Right lobe of liver (tissue), 6 donors: Measurements from ENCODE around the gene FNDC3B. TPM values are rescaled to one million over a fixed set of nuclear protein-coding genes. Genes with fewer than 3 reads are reported as not detected.

Experiments
- ATAC-seq, 4 donors: fragments of 200-7000 bp; cut with Tn5 transposase; one replicate each; pipeline ENCODE4 v1.9.1; 2020; ENCODE audit warnings: mild to moderate bottlenecking in 4 of 4, moderate library complexity in 4 of 4
- DNase-seq, 3 donors: peaks; one replicate each; pipeline ENCODE4 v3.0.0-alpha.2; 2020
- H3K27ac ChIP-seq, 3 donors: fragments of 200-600 bp; one replicate each; pipeline ENCODE4 v1.8.0; 2022
- H3K27me3 ChIP-seq, 2 donors: fragments of 200-600 bp; one replicate each; pipeline ENCODE4 v1.8.0; 2022
- H3K36me3 ChIP-seq, 4 donors: fragments of 200-600 bp; sonication (generic) in 1 of 4; one replicate each; pipeline versions ENCODE4 v1.5.1 to v1.8.0; 2017 to 2022; ENCODE audit warnings: control low read depth in 1 of 4
- H3K4me1 ChIP-seq, 4 donors: fragments of 200-600 bp; sonication (generic) in 1 of 4; one replicate each; pipeline versions ENCODE4 v1.5.1 to v1.8.0; 2017 to 2022; ENCODE audit warnings: control low read depth in 1 of 4
- H3K4me3 ChIP-seq, 3 donors: fragments of 200-600 bp; one replicate each; pipeline ENCODE4 v1.8.0; 2022
- H3K9me3 ChIP-seq, 4 donors: fragments of 200-600 bp; sonication (generic) in 1 of 4; one replicate each; pipeline versions ENCODE4 v1.5.1 to v1.8.0; 2017 to 2022; ENCODE audit warnings: control low read depth in 1 of 4
- POLR2A ChIP-seq: fragments of 450-650 bp; IDR thresholded peaks from one replicate; pipeline ENCODE4 v1.6.1; 2017; ENCODE audit warnings: antibody characterized with exemption, mild to moderate bottlenecking
- WGBS: methylation state at CpG from one replicate; pipeline ENCODE4 v1.1.6; 2018; ENCODE audit warnings: low coverage, low lambda C conversion rate; ENCODE audit not compliant: insufficient coverage; ENCODE audit errors: missing lambda C conversion rate; 5-methylcytosine and 5-hydroxymethylcytosine counted together
- intact Hi-C, 2 donors: fragments of 100-400 bp; cut with DNase I; formaldehyde crosslinking; loops; one replicate each; pipeline versions ENCODE4 v1.11.2 to v1.14.1; 2022
- total RNA-seq, 6 experiments: library from RNA; depleted of rRNA in 2 of 6; stranded (reverse); fragments of >200 nt in 2 of 6; fragmentation: NEBNext Ultra II Directional in 3 of 6; extraction: Animal tissue kit (Norgen Biotek cat#: 25700) in 3 of 6; gene quantifications; one replicate each; pipeline versions ENCODE4 v1.1.0 to v1.2.4, GENCODE V29; 2016 to 2023
- TF ChIP-seq, protein P1 (sequence below), 4 donors: fragments of 200-600 bp in 3 of 4; fragments of 450-650 bp in 1 of 4; IDR thresholded peaks; one replicate each; pipeline versions ENCODE4 v1.5.1 to v1.8.0; 2016 to 2022; ENCODE audit warnings: antibody characterized with exemption in 4 of 4, mild to moderate bottlenecking in 2 of 4
- donor health status: DM: no; HTN: yes; CAD: no.
- donor health status: DM: no; HTN: no; CAD: no.
- donor health status: DM: no; HTN: no; CAD: no.
- donor health status: DM: no; HTN: yes; CAD: no.
- donor health status: DM: no; HTN: yes; CAD: no.

FNDC3B gene
- total RNA-seq, 6 experiments from 2014 or later = 40.2 to 184 (median 63.5) TPM

DNA sequence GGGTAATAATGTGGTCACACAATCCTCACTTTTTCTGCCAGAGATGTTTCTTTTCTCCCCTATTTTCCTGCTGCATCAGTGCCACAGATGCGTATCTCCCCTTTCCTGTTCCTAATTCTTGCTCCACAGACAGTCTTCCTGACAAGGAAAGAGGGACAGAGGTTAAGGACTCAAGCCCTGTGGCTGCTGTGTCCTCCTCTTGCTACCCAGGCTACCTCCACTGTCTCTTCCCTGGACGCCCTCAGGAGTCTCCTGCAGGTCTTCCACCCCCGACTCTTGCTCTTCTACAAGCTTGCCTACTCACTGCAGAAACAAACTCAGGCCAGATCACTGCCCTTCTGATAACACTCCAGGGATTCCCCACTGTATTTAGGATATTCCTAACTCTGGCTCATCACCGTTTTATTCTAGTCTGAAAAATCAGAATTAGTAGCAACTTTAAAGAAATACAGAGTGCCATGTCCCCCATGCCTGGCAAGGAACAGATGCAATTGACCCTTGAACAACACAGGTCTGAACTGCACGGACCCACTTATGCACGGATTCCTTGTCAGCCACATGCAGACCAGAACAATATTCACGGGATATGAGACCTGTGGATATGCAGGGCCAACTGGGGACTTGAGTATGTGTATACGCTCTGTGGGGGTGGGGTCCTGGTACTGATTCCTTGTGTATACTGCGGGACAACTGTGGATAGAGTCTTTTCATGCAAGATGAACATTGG, 257.0 kb downstream of the FNDC3B start:
- peak in 3 of 4 donors; percentile 6 to 37 (median 17) for ATAC-seq
- DNase-seq = no peak
- intact Hi-C loops = no loop called here
- no peak for TF ChIP-seq POLR2A
- TF ChIP-seq, protein P1, sequence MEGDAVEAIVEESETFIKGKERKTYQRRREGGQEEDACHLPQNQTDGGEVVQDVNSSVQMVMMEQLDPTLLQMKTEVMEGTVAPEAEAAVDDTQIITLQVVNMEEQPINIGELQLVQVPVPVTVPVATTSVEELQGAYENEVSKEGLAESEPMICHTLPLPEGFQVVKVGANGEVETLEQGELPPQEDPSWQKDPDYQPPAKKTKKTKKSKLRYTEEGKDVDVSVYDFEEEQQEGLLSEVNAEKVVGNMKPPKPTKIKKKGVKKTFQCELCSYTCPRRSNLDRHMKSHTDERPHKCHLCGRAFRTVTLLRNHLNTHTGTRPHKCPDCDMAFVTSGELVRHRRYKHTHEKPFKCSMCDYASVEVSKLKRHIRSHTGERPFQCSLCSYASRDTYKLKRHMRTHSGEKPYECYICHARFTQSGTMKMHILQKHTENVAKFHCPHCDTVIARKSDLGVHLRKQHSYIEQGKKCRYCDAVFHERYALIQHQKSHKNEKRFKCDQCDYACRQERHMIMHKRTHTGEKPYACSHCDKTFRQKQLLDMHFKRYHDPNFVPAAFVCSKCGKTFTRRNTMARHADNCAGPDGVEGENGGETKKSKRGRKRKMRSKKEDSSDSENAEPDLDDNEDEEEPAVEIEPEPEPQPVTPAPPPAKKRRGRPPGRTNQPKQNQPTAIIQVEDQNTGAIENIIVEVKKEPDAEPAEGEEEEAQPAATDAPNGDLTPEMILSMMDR (IDR thresholded peaks at IDR 0.05) = no peak
- H3K27ac ChIP-seq = no peak overlapping the region
- H3K36me3 ChIP-seq = peaks cover 0 to 62% (median 20%) of the 10 kb centered on the region in 4 donors
- H3K27me3 ChIP-seq = no peaks in the 10 kb centered on the region
- H3K4me1 ChIP-seq = no peaks in the 10 kb centered on the region
- WGBS = 79% methylated on average over 7 of the region's 9 CpGs
- no peaks in the 10 kb centered on the region for H3K9me3 ChIP-seq
- no peak overlapping the region for H3K4me3 ChIP-seq

GRCh38 chr3:172296975-172297332, 257.6 kb downstream of the FNDC3B start:
- intact Hi-C loops = no loop called here
- TF ChIP-seq POLR2A = no peak
- no peaks in the 10 kb centered on the region for H3K9me3 ChIP-seq
- no peak for DNase-seq
- no peak overlapping the region for H3K4me3 ChIP-seq
- H3K27ac ChIP-seq = no peak overlapping the region
- ATAC-seq = no peak
- H3K27me3 ChIP-seq = no peaks in the 10 kb centered on the region
- WGBS = 100% methylated on average over 2 of the region's 2 CpGs
- no peaks in the 10 kb centered on the region for H3K4me1 ChIP-seq
- peaks cover 0 to 64% (median 20%) of the 10 kb centered on the region in 4 donors for H3K36me3 ChIP-seq

DNA sequence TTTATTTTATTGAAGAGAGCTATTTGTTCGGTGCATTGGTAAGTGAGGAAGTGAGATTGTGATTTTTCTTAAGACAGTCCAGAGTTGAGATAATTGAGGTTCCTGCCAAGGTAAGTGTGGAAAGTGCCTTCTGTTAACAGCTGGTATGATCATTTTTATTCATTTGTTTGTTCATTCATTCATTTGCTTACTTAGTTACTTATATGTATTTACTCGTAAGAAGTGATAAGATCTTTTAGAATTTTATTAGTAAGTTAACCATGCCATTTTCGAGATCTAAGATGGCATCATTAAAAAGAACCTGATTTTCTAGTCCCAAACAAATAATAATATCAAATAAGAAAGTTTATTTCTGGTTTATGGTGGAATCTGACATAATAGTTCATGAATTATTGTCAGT, 258.9 kb downstream of the FNDC3B start:
- intact Hi-C loops = no loop called here
- 89% methylated on average over 3 of the region's 3 CpGs for WGBS

GRCh38 chr3:172300187-172300586, 260.8 kb downstream of the FNDC3B start:
- H3K27me3 ChIP-seq = no peaks in the 10 kb centered on the region
- peaks cover 0 to 4% (median 0%) of the 10 kb centered on the region in 4 donors for H3K4me1 ChIP-seq
- no peaks in the 10 kb centered on the region for H3K9me3 ChIP-seq
- H3K4me3 ChIP-seq = no peak overlapping the region
- no peak overlapping the region for H3K27ac ChIP-seq
- peaks cover 0 to 58% (median 15%) of the 10 kb centered on the region in 4 donors for H3K36me3 ChIP-seq
- 50% methylated on average over 2 of the region's 2 CpGs for WGBS
- DNase-seq = no peak
- TF ChIP-seq, protein P1 (IDR thresholded peaks at IDR 0.05) = no peak
- TF ChIP-seq POLR2A = no peak
- ATAC-seq = no peak
- intact Hi-C loops = no loop called here

More for the DNA sequence above, 258.9 kb downstream of the FNDC3B start:
- ATAC-seq (no peak), DNase-seq (no peak)
- Histone ChIP-seq H3K27ac (no peak overlapping the region), H3K4me3 (no peak overlapping the region), H3K9me3 (no peaks in the 10 kb centered on the region), H3K27me3 (no peaks in the 10 kb centered on the region), H3K36me3 (peaks cover 0 to 64% (median 16%) of the 10 kb centered on the region in 4 donors), H3K4me1 (no peaks in the 10 kb centered on the region)
- no peak for TF ChIP-seq POLR2A

GRCh38 chr3:172300862-172301261, 261.5 kb downstream of the FNDC3B start:
- no peak for DNase-seq
- intact Hi-C loops = no loop called here
- H3K4me1 ChIP-seq = peaks cover 0 to 6% (median 2%) of the 10 kb centered on the region in 4 donors
- H3K27me3 ChIP-seq = no peaks in the 10 kb centered on the region
- peaks cover 0 to 51% (median 15%) of the 10 kb centered on the region in 4 donors for H3K36me3 ChIP-seq
- no peak overlapping the region for H3K27ac ChIP-seq
- 74% methylated on average over 5 of the region's 5 CpGs for WGBS
- no peak for ATAC-seq
- no peaks in the 10 kb centered on the region for H3K9me3 ChIP-seq
- no peak for TF ChIP-seq POLR2A
- TF ChIP-seq, protein P1 (IDR thresholded peaks at IDR 0.05) = no peak
- no peak overlapping the region for H3K4me3 ChIP-seq
